HCT116 (cell line): ENCODE data around the gene MUC20. TPM values are rescaled to one million over a fixed set of nuclear protein-coding genes. Genes with fewer than 3 reads are reported as not detected.

Experiments
- ATAC-seq: fragments of 200-7000 bp; cut with Tn5 transposase; 2 replicates; pipeline ENCODE4 v1.9.1; 2020; ENCODE audit warnings: mild to moderate bottlenecking, moderate library complexity
- BruUV-seq: library from RNA; stranded (reverse); fragments of 400-500 nt; replicated peaks from 2 replicates; lab custom pipeline; 2021; lab: Mats Ljungman, UMichigan
- CTCF ChIA-PET: fragments of 300-600 bp; sonication (Branson Sonifier 250); formaldehyde crosslinking; loops from one replicate; lab custom pipeline; 2021; ENCODE audit warnings: antibody characterized with exemption; lab: Charles Lee
- POLR2A ChIA-PET: fragments of 300-600, 350-600 bp; sonication (Branson Sonifier 250); formaldehyde crosslinking; loops from one replicate; lab custom pipeline; 2021; ENCODE audit warnings: antibody characterized with exemption; lab: Charles Lee
- RAD21 ChIA-PET, 2 experiments: fragments of 300-600 bp; sonication (Branson Sonifier 250); formaldehyde crosslinking; loops; one replicate each; lab custom pipeline; 2023; ENCODE audit warnings: low total read pairs in 2 of 2; ENCODE audit not compliant: uncharacterized antibody in 2 of 2, unreplicated experiment in 2 of 2, low non-redundant PET in 1 of 2; lab: Charles Lee
- DNase-seq: peaks from one replicate; pipeline ENCODE4 v3.0.0-alpha.2; 2010; ENCODE audit warnings: low read depth, low spot score
- H2AFZ ChIP-seq: fragments of 200-600 bp; shearing (Covaris generic), sonication (generic); 2 replicates; pipeline ENCODE4 v1.6.1; 2017; ENCODE audit warnings: low read depth, mixed run types, mixed read lengths, antibody characterized with exemption, low read length; ENCODE audit not compliant: poor library complexity, severe bottlenecking
- H3K27ac ChIP-seq: 2 replicates; pipeline ENCODE4 v1.5.1; 2012; ENCODE audit warnings: low read depth, low read length
- H3K27me3 ChIP-seq: fragments of 200-600 bp; sonication (generic); 2 replicates; pipeline ENCODE4 v1.6.1; 2016; ENCODE audit warnings: mixed run types, low read length, mixed read lengths; ENCODE audit not compliant: insufficient read depth
- H3K36me3 ChIP-seq, 2 experiments: fragments of 200-500 bp in 1 of 2; fragments of 200-600 bp in 1 of 2; sonication (Bioruptor generic) in 1 of 2; sonication (generic) in 1 of 2; 2 replicates each; pipeline versions ENCODE4 v1.5.1 to v1.6.1; 2014 to 2016; ENCODE audit warnings: low read length in 2 of 2, inconsistent platforms in 1 of 2, mixed read lengths in 1 of 2, mixed run types in 1 of 2; ENCODE audit not compliant: insufficient read depth in 2 of 2, control insufficient read depth in 1 of 2
- H3K4me1 ChIP-seq, 2 experiments: fragments of 200-600 bp in 1 of 2; sonication (generic) in 1 of 2; 2 replicates each; pipeline versions ENCODE4 v1.5.1 to v1.6.1; 2012 to 2017; ENCODE audit warnings: low read length in 2 of 2, inconsistent platforms in 1 of 2, mild to moderate bottlenecking in 1 of 2, mixed read lengths in 1 of 2, mixed run types in 1 of 2, moderate library complexity in 1 of 2; ENCODE audit not compliant: insufficient read depth in 2 of 2, control insufficient read depth in 1 of 2
- H3K4me2 ChIP-seq: fragments of 200-600 bp; sonication (generic); 2 replicates; pipeline ENCODE4 v1.6.1; 2017; ENCODE audit warnings: mixed run types, low read length, mixed read lengths
- H3K4me3 ChIP-seq, 2 experiments: fragments of 200-600 bp in 1 of 2; sonication (generic) in 1 of 2; replicated peaks in 1 of 2; 2 replicates each; pipeline ENCODE4 v1.5.1; 2011 to 2016; ENCODE audit warnings: low read length in 2 of 2, control low read depth in 1 of 2, low read depth in 1 of 2, mild to moderate bottlenecking in 1 of 2, mixed read lengths in 1 of 2, mixed run types in 1 of 2
- H3K79me2 ChIP-seq: fragments of 200-600 bp; sonication (generic); 2 replicates; pipeline ENCODE4 v1.6.1; 2017; ENCODE audit warnings: mild to moderate bottlenecking, mixed run types, low read length, moderate library complexity, mixed read lengths; ENCODE audit not compliant: insufficient read depth
- H3K9ac ChIP-seq: fragments of 200-600 bp; sonication (generic); 2 replicates; pipeline ENCODE4 v1.6.1; 2016; ENCODE audit warnings: low read length, mixed read lengths
- H3K9me2 ChIP-seq: fragments of 200-600 bp; sonication (generic), shearing (Covaris generic); 2 replicates; pipeline ENCODE4 v1.6.1; 2017; ENCODE audit warnings: mixed run types, mild to moderate bottlenecking, moderate library complexity; ENCODE audit not compliant: insufficient read depth
- H3K9me3 ChIP-seq, 2 experiments: fragments of 200-500 bp in 1 of 2; fragments of 200-600 bp in 1 of 2; sonication (Bioruptor generic) in 1 of 2; sonication (generic) in 1 of 2; 2 replicates each; pipeline ENCODE4 v1.6.1; 2014 to 2017; ENCODE audit warnings: low read length in 2 of 2, mixed read lengths in 2 of 2, inconsistent platforms in 1 of 2, low read depth in 1 of 2, mild to moderate bottlenecking in 1 of 2, mixed run types in 1 of 2, moderate library complexity in 1 of 2; ENCODE audit not compliant: control insufficient read depth in 1 of 2, insufficient read depth in 1 of 2
- H4K20me1 ChIP-seq: fragments of 200-600 bp; sonication (generic), shearing (Covaris generic); 2 replicates; pipeline ENCODE4 v1.6.1; 2017; ENCODE audit warnings: mixed run types, mild to moderate bottlenecking, moderate library complexity; ENCODE audit not compliant: insufficient read depth
- ELF1 ChIP-seq: IDR thresholded peaks from 2 replicates; pipeline ENCODE4 v1.6.1; 2012; ENCODE audit warnings: low read depth, borderline replicate concordance
- FOSL1 ChIP-seq: IDR thresholded peaks from 2 replicates; pipeline ENCODE4 v1.6.1; 2012; ENCODE audit warnings: low read depth
- JUND ChIP-seq: IDR thresholded peaks from 2 replicates; pipeline ENCODE4 v1.6.1; 2012
- SIN3A ChIP-seq: IDR thresholded peaks from 2 replicates; pipeline ENCODE4 v1.6.1; 2012; ENCODE audit warnings: low read depth
- SP1 ChIP-seq: IDR thresholded peaks from 2 replicates; pipeline ENCODE4 v1.6.1; 2012; ENCODE audit warnings: low read depth
- intact Hi-C: fragments of 100-400 bp; cut with micrococcal nuclease; formaldehyde crosslinking; loops from 2 replicates; pipeline ENCODE4 v1.10.0; 2022
- total RNA-seq: library from RNA; stranded (reverse); gene quantifications from one replicate; pipeline ENCODE4 v1.2.1, GENCODE V29; 2021; ENCODE audit not compliant: unreplicated experiment
- TF ChIP-seq, protein P1 (sequence below): IDR thresholded peaks from 2 replicates; pipeline ENCODE4 v1.6.1; 2012; ENCODE audit warnings: low read depth
- TF ChIP-seq, protein P2 (sequence below): IDR thresholded peaks from 2 replicates; pipeline ENCODE4 v1.6.1; 2012

The MUC20 gene
- total RNA-seq, 1 experiment from 2014 or later, result 2.4 TPM

DNA sequence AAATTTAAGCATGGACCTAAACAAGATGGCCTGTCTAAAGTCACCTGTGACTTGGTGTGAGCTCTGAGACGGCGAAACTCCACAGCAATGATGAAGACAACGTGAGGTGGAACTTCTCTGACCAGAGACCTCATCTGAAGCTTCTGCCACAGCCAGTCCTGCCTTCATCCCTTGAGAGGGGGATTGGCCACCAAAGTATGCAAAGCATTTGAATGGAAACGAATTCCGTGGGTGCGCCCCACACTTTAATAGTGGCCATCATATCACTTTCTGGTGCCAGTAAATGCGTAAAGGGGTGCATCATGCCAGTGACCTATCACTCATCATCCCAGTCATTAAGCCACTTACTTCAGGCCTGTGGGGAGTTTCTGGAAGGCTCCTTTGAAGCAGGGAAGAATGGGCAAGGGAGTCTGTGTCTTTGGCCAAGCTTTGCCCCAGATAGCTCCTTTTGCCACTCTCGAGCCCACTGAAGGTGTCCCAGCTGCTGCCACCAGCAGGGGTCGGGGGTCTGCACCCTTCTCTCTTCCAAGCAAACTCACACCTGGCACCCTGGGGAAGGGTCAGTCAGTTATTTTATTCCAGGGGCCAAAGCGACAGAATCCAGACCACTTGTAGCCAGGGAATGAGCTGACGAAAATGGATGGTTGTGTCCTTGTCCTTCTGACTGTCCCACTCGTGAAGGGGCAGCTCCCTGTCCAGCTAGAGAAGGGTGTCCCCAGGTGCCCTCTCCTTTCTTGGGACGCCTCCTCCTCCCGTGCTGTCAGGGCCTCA, 17.7 kb downstream of the MUC20 start:
- intact Hi-C loops, result no loop called here
- BruUV-seq, result no TSS peak
- Histone ChIP-seq H3K79me2 (no peaks in the 10 kb centered on the region), H3K27me3 (no peaks in the 10 kb centered on the region), H4K20me1 (no peaks in the 10 kb centered on the region), H3K4me2 (no peak overlapping the region), H3K9me2 (no peaks in the 10 kb centered on the region), H3K27ac (no peak overlapping the region), H3K4me3 (no peak overlapping the region), H3K36me3 (no peaks in the 10 kb centered on the region), H3K9me3 (no peaks in the 10 kb centered on the region), H2AFZ (no peak overlapping the region), H3K4me1 (no peaks in the 10 kb centered on the region), H3K9ac (no peak overlapping the region)
- RAD21 ChIA-PET, result no interaction called here
- ATAC-seq, result no peak
- POLR2A ChIA-PET, result interaction anchor here (1.4 kb wide), 1 partner anchor 10 kb away, joined by 3 read pairs; no protein-coding TSS in a partner anchor
- CTCF ChIA-PET, result interaction anchor here (1.0 kb wide), 1 partner anchor 23 kb away, joined by 3 read pairs; no protein-coding TSS in a partner anchor
- no peak for TF ChIP-seq FOSL1
- no peak for DNase-seq

DNA sequence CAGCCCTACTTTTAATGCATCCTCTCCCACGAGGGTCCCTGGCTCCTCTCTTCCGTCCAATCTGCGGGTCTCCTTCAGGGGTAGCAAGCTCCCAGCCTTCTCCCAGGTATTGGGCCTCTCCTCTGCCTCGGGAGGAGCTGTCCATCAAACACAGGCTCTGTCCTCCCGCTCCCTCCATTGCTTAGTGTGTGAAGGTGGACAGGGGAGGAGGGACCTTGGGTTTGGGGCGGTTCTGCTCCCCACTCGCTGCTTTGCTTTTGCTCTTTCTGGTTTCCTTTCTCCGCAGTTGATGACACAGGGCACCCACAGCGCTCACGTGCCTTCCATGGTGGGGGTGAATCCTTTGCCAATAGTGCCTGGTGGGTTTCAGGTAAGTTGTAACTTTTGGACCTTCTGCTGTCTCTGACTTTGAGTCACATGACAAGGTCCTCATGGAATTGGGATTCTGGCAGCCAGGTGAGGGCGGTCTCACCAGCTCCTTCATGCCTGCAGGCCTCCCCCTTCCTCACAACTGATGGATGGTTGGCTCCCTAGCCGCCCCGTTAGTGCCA, 18.9 kb downstream of the MUC20 start:
- ChIA-PET CTCF (no interaction called here), POLR2A (interaction anchor here (1.4 kb wide), 1 partner anchor 8 kb away, joined by 3 read pairs; no protein-coding TSS in a partner anchor), RAD21 (no interaction called here)
- Histone ChIP-seq H3K4me3 (no peak overlapping the region), H3K79me2 (no peaks in the 10 kb centered on the region), H3K27me3 (no peaks in the 10 kb centered on the region), H3K9me2 (no peaks in the 10 kb centered on the region), H3K27ac (no peak overlapping the region), H3K4me2 (no peak overlapping the region), H3K9me3 (no peaks in the 10 kb centered on the region), H2AFZ (no peak overlapping the region), H3K4me1 (no peaks in the 10 kb centered on the region), H4K20me1 (no peaks in the 10 kb centered on the region), H3K36me3 (no peaks in the 10 kb centered on the region), H3K9ac (no peak overlapping the region)
- TF ChIP-seq SP1 (no peak), SIN3A (no peak), ELF1 (no peak), JUND (no peak)
- TF ChIP-seq, protein P1, sequence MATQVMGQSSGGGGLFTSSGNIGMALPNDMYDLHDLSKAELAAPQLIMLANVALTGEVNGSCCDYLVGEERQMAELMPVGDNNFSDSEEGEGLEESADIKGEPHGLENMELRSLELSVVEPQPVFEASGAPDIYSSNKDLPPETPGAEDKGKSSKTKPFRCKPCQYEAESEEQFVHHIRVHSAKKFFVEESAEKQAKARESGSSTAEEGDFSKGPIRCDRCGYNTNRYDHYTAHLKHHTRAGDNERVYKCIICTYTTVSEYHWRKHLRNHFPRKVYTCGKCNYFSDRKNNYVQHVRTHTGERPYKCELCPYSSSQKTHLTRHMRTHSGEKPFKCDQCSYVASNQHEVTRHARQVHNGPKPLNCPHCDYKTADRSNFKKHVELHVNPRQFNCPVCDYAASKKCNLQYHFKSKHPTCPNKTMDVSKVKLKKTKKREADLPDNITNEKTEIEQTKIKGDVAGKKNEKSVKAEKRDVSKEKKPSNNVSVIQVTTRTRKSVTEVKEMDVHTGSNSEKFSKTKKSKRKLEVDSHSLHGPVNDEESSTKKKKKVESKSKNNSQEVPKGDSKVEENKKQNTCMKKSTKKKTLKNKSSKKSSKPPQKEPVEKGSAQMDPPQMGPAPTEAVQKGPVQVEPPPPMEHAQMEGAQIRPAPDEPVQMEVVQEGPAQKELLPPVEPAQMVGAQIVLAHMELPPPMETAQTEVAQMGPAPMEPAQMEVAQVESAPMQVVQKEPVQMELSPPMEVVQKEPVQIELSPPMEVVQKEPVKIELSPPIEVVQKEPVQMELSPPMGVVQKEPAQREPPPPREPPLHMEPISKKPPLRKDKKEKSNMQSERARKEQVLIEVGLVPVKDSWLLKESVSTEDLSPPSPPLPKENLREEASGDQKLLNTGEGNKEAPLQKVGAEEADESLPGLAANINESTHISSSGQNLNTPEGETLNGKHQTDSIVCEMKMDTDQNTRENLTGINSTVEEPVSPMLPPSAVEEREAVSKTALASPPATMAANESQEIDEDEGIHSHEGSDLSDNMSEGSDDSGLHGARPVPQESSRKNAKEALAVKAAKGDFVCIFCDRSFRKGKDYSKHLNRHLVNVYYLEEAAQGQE, result no peak
- TF ChIP-seq, protein P2, sequence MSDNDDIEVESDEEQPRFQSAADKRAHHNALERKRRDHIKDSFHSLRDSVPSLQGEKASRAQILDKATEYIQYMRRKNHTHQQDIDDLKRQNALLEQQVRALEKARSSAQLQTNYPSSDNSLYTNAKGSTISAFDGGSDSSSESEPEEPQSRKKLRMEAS, result no peak
- BruUV-seq, result no TSS peak
- intact Hi-C loops, result no loop called here
- DNase-seq, result no peak
- ATAC-seq, result no peak
